Right ventricle myocardium superior (tissue), 1 donor: Measurements from ENCODE around the gene MTF1. TPM values are rescaled to one million over a fixed set of nuclear protein-coding genes. Genes with fewer than 3 reads are reported as not detected.

Experiments used
- ATAC-seq: fragments of 200-7000 bp; cut with Tn5 transposase; one replicate; pipeline ENCODE4 v1.9.1; 2020; ENCODE audit warnings: mild to moderate bottlenecking; ENCODE audit not compliant: poor library complexity
- DNase-seq: peaks from one replicate; pipeline ENCODE4 v3.0.0-alpha.2; 2020
- intact Hi-C: fragments of 100-400 bp; cut with DNase I; formaldehyde crosslinking; loops from one replicate; pipeline ENCODE4 v1.11.2; 2022
- total RNA-seq: library from RNA; stranded (reverse); fragmentation: NEBNext Ultra II Directional; extraction: Animal tissue kit (Norgen Biotek cat#: 25700); gene quantifications from one replicate; pipeline ENCODE4 v1.2.1, GENCODE V29; 2021
- donor health status: DM: no; HTN: yes; CAD: no; lungs with severe emphysema.

Gene MTF1
- total RNA-seq, 1 donor from 2014 or later = 12.5 TPM

DNA sequence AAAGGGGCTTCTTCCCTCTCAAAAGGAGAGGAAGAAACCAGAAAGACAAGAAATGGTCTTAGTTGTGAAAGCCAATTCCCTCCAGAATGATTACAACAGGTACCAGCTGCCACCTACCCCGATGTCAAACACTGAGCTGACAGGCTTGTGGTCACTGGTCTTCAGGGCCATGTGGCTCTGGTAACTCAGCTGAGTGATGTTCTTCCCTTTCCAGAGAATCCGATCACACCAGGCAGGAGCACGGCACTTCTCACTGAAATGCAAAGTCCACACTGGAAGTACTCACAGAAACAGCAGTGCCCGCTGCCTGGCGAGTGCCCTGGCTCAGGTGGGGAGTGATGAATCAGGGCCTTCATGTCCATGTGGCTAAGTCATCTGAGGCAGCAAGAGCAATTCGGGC, 18.7 kb upstream of the MTF1 start:
- DNase-seq (no peak), ATAC-seq (no peak)
- intact Hi-C loops = no loop called here

DNA sequence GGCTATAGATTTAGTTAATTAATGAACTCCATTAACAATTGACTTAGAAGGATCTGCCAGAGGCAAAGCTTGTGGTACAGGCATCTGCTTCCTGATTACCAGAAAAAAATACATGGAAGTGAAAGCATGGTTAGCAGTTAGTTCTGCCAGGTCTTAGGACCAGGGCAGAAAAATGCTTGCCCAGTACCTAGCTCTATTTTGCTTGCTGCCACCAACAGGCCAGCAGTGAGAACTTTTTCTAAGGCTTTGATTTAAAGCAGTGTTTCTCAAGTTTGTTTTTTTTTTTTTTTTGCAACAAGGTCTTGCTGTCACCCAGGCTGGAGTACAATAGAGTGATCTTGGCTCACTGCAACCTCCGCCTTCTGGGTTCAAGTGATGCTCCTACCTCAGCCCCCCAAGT, 16.4 kb upstream of the MTF1 start:
- intact Hi-C loops = no loop called here
- DNase-seq = no peak
- ATAC-seq = no peak

DNA sequence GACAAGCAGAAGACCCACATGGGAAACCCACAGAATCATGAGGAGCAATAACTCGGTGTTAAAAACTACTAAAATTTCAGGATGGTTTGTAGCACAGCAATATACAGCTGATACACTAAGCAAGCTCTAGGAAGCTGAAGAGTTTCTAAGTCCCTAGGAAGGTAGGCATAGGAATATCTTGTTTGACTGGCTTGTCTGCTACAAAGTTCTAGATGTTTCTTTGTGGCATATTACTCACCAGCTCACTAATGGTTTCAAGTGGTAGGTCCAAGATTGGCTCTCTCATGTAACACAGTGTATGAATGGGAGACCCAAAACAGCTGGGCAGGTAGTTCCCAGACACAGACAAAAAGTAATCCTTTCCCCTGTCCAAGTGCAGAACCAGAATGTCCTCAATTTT, 13.3 kb upstream of the MTF1 start:
- DNase-seq (no peak), ATAC-seq (no peak)
- intact Hi-C loops = no loop called here

DNA sequence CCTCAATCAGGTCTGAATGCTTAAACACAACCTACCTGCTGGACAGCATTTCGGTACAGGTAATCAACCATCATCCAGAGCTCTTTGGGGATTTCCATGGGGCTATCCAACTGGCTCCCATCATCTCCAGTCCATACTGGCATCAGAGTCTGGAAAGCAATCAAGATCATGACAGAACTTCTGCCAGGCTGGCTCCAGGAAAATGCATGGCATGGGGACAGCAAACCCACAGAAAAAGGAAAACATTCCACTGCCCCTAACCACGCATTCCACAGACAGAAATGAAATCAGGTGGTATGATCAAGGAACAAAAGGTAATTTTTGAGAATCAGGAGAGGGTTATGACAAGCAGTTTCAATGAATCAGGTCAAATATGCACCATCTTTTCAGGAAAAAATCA, 9.1 kb upstream of the MTF1 start:
- DNase-seq (no peak), ATAC-seq (no peak)
- intact Hi-C loops = no loop called here

DNA sequence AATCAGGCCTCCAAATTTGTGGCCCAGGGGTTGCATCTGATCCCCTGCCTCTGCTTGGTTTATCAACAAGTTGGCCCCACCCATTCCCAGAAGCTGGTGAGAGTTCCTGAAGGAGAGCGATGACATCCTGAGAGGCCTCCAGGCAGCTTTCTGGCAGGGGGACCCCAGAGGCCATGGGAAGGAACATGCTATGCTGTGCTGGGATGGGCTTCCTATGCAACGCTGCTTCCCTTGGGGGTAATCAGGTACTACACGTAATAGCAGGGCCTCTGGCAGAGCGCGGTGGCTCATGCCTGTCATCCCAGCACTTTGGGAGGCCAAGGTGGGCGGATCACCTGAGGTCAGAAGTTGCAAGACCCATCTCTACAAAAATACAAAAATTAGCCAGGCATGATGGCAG, 8.4 kb upstream of the MTF1 start:
- DNase-seq = no peak
- intact Hi-C loops = no loop called here
- no peak for ATAC-seq

DNA sequence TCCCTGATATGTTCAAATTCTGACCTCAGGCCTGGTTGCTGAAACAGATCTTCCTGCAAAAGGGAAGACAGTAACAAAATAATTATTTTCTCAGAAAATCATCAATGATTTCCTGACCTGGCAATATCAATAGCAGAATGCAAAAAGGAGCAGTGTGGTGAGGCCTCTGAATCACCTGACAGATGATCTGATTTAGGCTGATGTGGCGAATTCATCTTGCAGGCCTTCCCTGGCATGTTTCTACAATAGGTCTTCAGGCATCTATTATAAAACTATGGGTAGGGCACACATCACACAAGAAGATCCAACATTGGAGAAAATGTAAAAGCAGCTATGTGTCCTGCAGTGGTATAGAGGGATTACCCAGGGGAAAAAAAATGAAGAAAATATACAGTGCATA, 7.1 kb upstream of the MTF1 start:
- ATAC-seq (no peak), DNase-seq (no peak)
- intact Hi-C loops = no loop called here

DNA sequence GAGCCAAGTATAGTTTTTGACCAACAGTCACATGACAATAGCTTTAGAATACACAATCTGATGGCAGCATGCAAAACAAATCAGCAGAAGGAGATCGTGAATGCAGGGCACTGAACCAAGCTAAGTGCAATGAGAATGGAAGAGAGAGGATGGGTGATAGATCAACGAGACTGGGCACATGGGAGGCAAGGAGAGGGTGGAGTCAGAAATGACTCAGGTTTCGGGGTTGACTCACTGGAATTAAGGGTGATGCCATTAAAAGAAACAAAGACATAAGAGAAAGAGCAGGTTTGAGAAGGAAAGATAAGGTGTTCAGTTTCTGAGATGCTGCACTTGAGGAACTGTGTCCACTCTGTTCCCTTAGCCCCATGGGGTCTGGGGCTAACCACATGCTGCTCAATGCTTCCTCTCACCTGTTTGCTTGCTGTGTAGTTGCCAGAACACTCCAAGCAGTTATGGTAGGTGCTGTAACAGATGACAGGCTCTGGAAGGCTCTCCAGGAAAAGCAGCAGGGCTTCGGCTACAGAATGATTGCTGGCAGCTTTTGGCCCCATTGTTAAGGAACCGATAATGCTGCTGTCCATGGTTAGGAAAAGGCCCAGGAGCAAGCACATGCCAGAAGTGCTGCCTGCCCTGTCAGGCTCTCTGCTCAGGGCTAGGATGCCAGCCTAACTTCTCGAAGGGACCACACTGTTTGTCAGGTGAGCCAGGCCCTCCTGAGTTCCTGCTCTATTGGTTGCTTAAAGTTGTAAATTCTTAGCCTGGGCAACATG, 6.1 kb upstream of the MTF1 start:
- intact Hi-C loops = no loop called here
- DNase-seq (no peak), ATAC-seq (no peak)

DNA sequence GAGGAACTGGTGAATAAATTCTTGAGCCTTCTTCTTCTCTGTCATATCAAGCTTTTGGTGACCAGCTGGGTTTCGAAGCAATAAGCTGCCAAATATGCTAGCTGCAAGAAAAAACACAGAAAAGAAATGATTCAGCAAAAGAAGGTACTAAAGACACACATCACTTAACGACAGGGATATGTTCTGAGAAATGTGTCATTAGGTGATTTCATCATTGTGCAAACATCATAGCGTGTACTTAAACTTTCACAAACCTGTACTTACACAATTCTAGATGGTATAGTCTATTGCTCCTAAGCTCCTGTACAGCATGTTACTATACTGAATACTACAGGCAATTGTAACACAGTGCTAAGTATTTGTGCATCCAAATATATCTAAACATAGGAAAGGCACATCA, 2.9 kb upstream of the MTF1 start:
- DNase-seq (no peak), ATAC-seq (no peak)
- intact Hi-C loops = no loop called here

DNA sequence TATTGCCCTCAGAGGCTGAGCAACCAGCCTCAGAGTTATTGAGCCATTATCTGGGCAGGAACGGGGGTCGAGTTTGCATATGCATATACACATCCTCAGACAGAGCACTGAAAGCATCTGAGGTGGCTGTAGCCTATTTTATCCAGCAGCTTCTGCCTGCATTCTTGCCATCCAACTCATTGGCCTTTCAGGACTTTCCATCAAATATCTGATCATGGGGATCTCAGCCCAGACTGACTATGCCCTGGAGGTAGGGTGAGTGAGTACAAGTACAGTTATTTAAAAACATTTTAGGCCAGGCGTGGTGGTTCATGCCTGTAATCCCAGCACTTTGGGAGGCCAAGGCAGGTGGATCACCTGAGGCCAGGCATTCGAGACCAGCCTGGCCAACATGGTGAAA, 1.8 kb upstream of the MTF1 start:
- no peak for DNase-seq
- intact Hi-C loops = no loop called here
- no peak for ATAC-seq

DNA sequence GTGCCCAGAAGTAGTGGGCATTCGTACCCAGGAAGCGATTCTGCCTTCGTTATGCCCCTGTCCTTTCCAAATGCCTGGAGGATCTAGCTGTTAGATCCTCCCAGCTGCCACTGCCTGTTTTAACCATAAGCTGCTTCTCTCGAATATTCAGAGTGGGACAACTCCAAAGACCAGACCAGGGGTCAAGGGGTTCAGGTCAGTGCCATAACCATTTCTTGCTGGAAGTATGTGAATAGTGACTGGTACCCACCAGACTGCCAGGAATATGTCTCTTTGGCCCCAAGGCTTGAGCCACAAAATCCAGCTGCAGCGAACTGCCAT, 914 bp upstream of the MTF1 start:
- ATAC-seq (no peak), DNase-seq (no peak)
- intact Hi-C loops = no loop called here

DNA sequence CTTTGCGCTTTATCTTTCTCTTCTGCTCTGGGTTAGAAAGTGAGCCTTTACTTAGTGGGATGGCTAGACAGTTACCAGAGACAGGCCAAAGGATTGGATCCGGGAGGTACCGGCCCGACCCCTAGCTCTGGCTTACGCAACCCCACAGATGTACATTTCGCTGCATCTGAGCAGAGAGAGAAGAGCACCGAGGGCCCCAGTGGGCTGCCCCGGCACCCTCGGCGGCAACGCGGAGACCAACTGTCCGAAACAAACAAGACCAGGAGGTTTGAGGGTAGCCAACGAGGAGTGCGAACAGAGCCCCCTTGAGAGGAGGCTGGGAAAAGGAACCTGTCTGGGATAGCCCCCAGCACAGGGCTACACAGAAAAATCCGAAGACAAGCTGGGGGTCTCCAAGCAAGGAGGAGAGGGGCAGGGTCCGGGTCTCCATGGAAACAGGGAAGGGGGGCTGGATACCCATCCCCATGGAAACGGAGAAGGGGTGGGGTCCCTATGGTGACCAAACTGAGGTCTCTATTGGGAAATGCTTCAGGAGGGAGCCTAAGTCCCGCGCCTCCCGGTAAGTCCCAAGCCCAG, 373 bp downstream of the MTF1 start:
- no peak for DNase-seq
- intact Hi-C loops = loop anchor here (2.0 to 10.0 kb wide), 2 partner anchors 50 to 164 kb away; partner anchors contain the start of genes CDCA8 and YRDC
- peak; percentile 13 for ATAC-seq

DNA sequence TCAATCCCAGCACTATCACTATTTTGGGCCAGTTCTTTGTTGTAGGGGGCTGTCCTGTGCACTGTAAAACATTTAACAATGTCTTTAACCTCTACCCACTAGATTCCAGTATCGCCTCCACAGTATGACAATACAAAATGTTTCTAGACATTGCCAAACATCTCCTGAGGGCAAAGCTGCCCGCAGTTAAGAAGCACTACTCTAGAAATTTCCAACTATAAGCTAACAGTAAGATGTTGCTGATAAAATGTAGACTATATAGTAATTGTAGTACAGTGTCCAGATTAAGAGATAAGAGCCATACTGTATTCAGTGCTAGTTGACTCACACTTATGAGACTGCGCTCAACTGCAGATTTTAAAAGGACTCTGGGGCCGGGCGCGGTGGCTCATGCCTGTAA, 5.0 kb downstream of the MTF1 start:
- no peak for ATAC-seq
- no peak for DNase-seq
- intact Hi-C loops = loop anchor here (10.0 kb wide), 1 partner anchor 160 kb away; the partner anchor contains the start of gene CDCA8

DNA sequence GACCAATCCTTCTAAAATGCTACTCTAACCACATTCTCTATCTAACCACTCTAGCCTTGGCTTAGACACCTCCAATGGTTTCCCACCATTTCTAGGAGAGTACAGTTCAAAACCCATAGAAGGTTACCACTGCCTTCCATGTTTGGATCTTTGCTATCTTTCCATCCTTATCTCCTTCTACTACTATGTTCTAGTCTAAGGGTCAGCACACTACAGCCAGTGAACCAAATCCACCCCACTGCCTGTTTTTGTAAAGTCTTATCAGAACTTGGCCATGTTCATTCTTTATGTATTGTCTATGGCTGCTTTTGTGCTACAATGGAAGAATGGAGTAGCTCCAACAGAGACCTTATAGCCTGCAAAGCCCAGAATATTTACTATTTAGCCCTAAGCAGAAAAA, 6.2 kb downstream of the MTF1 start:
- DNase-seq (no peak), ATAC-seq (no peak)
- intact Hi-C loops = loop anchor here (10.0 kb wide), 1 partner anchor 158 kb away; the partner anchor contains the start of gene CDCA8

DNA sequence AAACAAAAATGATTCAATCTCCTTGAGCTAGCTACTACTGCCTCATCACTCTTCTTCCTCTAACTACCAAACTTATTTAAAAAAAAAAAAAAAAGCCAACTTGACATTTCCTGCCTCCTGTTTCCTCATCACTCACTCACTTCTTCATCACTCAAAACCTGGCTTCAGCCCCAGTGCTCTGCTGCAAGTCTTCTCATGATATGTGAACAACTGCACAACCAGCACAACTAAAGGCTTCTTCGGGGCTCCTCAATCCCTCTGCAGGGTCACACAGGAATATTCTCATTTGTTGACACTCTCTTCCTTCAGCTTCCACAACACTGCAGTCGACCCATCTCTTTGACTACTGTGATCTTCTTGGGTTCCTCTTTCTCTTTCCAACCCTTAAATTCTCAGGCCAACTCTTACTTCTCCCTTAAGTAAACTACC, 7.6 kb downstream of the MTF1 start:
- ATAC-seq = peak; percentile 57
- intact Hi-C loops = loop anchor here (10.0 kb wide), 1 partner anchor 157 kb away; the partner anchor contains the start of gene CDCA8
- no peak for DNase-seq

DNA sequence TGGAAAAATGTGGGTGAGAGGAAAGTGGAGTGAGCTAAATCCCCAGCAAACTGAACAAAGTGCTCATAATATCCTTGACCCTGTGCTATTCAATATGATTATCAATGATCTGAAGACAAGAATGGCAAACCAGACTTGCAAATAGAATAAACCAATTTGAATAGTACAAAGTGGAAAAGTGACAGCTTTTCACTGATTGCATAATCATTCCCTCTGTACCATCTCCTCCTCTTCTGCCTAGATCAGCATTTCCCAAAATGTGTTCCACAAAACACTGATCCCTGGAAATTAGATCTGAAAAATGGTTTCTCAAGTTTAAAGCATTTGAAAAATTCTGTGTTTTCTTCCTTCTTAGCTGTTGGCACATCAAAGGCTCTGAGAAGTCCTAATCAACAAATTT, 8.1 kb downstream of the MTF1 start:
- ATAC-seq (no peak), DNase-seq (no peak)
- intact Hi-C loops = loop anchor here (10.0 kb wide), 1 partner anchor 156 kb away; the partner anchor contains the start of gene CDCA8

DNA sequence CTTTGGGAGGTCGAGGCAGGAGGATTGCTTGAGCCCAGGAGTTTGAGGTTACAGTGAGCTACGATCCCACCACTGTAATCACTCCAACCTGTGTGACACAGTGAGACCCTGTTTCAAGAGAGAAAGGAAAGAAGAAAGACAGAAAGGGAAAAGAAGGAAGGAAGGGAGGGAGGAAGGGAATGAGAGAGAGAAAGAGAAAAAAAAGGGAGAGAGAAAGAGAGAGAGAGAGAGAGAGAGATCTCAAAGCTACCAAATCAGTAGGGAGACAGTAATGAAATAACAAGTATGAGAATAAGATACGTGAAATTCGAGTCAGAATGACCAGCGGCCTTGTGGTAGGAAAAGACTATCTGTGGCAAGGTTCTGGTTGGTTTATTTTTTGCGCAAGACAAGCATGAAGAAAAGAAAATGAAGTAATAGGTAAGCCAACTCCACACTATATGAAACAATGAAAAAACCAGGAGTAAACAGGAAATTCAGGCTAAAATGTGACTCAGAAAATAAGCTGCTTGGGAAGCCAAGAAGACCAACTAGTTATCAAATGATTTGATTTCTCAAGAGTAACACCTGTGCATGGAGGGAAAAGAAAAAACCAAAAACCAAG, 8.9 kb downstream of the MTF1 start:
- intact Hi-C loops = loop anchor here (10.0 kb wide), 1 partner anchor 156 kb away; the partner anchor contains the start of gene CDCA8
- ATAC-seq (no peak), DNase-seq (no peak)

DNA sequence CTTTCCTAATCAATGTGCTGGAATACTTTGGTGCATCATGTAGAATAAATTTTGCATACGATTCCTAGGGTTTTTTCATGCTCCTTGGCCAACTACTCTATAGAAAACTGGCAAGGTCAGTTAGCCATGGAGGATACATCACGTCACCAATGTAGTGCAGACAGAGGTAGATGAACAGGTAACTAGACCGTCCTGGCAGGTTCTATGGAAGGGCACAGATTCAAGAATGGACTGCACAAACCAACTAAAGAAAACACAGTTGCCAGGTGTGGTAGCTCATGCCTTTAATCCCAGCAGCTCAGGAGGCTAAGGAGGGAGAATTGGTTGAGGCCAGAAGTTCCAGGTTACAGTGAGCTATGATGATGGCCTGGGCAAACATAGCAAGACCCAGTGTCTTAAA, 9.9 kb downstream of the MTF1 start:
- intact Hi-C loops = no loop called here
- ATAC-seq = no peak
- no peak for DNase-seq

DNA sequence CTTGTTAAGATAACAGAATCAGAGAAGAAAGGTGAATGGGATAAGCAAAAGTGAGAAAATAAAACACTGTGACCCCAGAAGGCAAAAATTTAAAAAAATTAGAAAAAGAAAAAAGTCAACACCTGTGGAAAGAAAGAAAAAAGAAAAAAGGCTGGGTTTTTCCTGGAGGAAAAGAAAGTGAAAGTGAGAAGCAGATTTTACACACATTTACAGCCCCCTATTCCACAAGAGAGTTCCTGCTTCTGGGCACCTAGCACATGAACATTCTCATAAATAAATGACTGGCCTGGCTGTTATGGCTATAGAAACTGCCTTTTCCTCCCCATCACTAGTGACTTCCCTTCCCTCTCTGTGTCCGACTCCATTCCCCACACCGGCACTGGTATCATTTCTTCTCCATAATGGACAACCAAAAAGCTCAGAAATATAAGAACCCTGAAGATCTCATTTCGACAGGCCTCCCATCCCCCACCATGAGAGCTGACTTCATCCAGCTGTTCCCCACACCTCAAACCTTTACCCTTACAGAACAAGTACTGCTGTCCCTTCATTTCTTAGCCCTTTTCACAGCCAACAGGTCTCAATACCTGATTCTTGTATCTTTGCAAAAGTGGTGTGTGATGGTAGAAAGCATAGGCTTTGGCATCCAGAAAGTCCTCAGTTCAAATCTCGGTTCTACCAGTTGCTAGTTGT, 12.6 kb downstream of the MTF1 start:
- intact Hi-C loops = no loop called here
- ATAC-seq (no peak), DNase-seq (no peak)

DNA sequence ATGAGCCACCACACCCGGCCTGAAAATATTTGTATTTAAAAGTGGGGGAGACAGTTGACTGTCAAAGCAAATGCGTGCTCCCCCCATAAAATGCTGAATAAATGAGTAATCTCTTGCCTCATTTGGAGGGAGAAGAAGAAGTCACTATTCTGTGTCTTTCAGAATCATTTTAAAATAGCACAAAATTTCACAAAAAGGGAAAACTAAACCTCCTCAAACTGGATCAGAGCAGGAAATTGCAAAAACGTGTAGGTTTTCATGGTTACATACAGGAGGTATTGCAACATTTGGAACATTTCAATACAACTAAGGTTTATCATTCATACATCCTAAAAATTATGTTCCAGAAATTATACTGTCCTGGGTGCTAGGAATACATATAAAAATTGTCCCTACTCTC, 13.6 kb downstream of the MTF1 start:
- intact Hi-C loops = no loop called here
- DNase-seq = no peak
- ATAC-seq = no peak
